CD14-positive monocyte (primary cell): Measurements from ENCODE around the gene JARID2. TPM values are rescaled to one million over a fixed set of nuclear protein-coding genes. Genes with fewer than 3 reads are reported as not detected.

Experiments used
- DNase-seq, 3 donors: peaks; one replicate each; pipeline ENCODE4 v3.0.0-alpha.2; 2011 to 2022
- H2AFZ ChIP-seq: 2 replicates; pipeline ENCODE4 v1.6.0; 2012; ENCODE audit warnings: mild to moderate bottlenecking, low read depth, low read length, inconsistent platforms; ENCODE audit not compliant: insufficient read depth, poor library complexity, severe bottlenecking
- H3K27ac ChIP-seq, 2 donors: 1 replicate in 1 of 2; 2 replicates in 1 of 2; pipeline ENCODE4 v1.5.1; 2012 to 2013; ENCODE audit warnings: low read length in 2 of 2, control low read depth in 1 of 2, inconsistent platforms in 1 of 2, low read depth in 1 of 2, mild to moderate bottlenecking in 1 of 2
- H3K27me3 ChIP-seq, 2 donors: one replicate each; pipeline versions ENCODE4 v1.6.0 to v1.6.1; 2011 to 2013; ENCODE audit warnings: low read length in 2 of 2; ENCODE audit not compliant: control insufficient read depth in 2 of 2, insufficient read depth in 2 of 2
- H3K36me3 ChIP-seq, 2 donors: replicated peaks in 1 of 2; 1 replicate in 1 of 2; 2 replicates in 1 of 2; pipeline versions ENCODE4 v1.5.1 to v1.6.1; 2012 to 2013; ENCODE audit warnings: low read length in 2 of 2, control low read depth in 1 of 2, inconsistent platforms in 1 of 2, mild to moderate bottlenecking in 1 of 2; ENCODE audit not compliant: insufficient read depth in 2 of 2, control insufficient read depth in 1 of 2
- H3K4me1 ChIP-seq, 2 donors: 1 replicate in 1 of 2; 2 replicates in 1 of 2; pipeline versions ENCODE4 v1.5.1 to v1.6.1; 2012 to 2013; ENCODE audit warnings: low read length in 2 of 2, control low read depth in 1 of 2, inconsistent platforms in 1 of 2, mild to moderate bottlenecking in 1 of 2, moderate library complexity in 1 of 2; ENCODE audit not compliant: insufficient read depth in 2 of 2, control insufficient read depth in 1 of 2
- H3K4me2 ChIP-seq: replicated peaks from 2 replicates; pipeline ENCODE3; 2012; ENCODE audit warnings: low read length, moderate library complexity, mild to moderate bottlenecking; ENCODE audit not compliant: poor library complexity, severe bottlenecking; ENCODE audit errors: extremely low read depth
- H3K4me3 ChIP-seq, 3 experiments: fragments of 200-600 bp in 1 of 3; sonication (generic) in 1 of 3; replicated peaks in 1 of 3; 1 replicate in 2 of 3; 2 replicates in 1 of 3; pipeline ENCODE4 v1.5.1; 2011 to 2013; ENCODE audit warnings: low read length in 3 of 3, mild to moderate bottlenecking in 3 of 3, control low read depth in 2 of 3, low read depth in 2 of 3, inconsistent platforms in 1 of 3, moderate library complexity in 1 of 3
- H3K79me2 ChIP-seq: 2 replicates; pipeline ENCODE4 v1.6.0; 2012; ENCODE audit warnings: mild to moderate bottlenecking, control low read depth, inconsistent platforms, low read length, moderate library complexity; ENCODE audit not compliant: insufficient read depth
- H3K9ac ChIP-seq: 2 replicates; pipeline ENCODE4 v1.6.0; 2017; ENCODE audit warnings: low read length, mild to moderate bottlenecking; ENCODE audit not compliant: insufficient read depth, poor library complexity, severe bottlenecking
- H3K9me3 ChIP-seq, 2 donors: replicated peaks in 1 of 2; 1 replicate in 1 of 2; 2 replicates in 1 of 2; pipeline versions ENCODE4 v1.5.1 to v1.6.1; 2012 to 2013; ENCODE audit warnings: low read length in 2 of 2, control low read depth in 1 of 2; ENCODE audit not compliant: control insufficient read depth in 1 of 2, insufficient read depth in 1 of 2
- H4K20me1 ChIP-seq: 2 replicates; pipeline ENCODE4 v1.6.0; 2012; ENCODE audit warnings: mild to moderate bottlenecking, low read length, control low read depth, moderate library complexity; ENCODE audit not compliant: insufficient read depth
- H3K27ac Mint-ChIP-seq, 7 donors: one replicate each; pipeline ENCODE4 v1.8.0; 2020; ENCODE audit warnings: mild to moderate bottlenecking in 7 of 7, mixed read lengths in 7 of 7, moderate library complexity in 6 of 7, inconsistent platforms in 2 of 7
- H3K27me3 Mint-ChIP-seq, 3 donors: one replicate each; pipeline ENCODE4 v1.8.0; 2021 to 2022; ENCODE audit warnings: low read depth in 3 of 3, mild to moderate bottlenecking in 3 of 3, mixed read lengths in 3 of 3, moderate library complexity in 3 of 3, inconsistent platforms in 1 of 3
- H3K36me3 Mint-ChIP-seq, 2 donors: one replicate each; pipeline ENCODE4 v1.8.0; 2020; ENCODE audit warnings: mixed read lengths in 2 of 2, inconsistent platforms in 1 of 2, mild to moderate bottlenecking in 1 of 2
- H3K4me1 Mint-ChIP-seq: one replicate; pipeline ENCODE4 v1.8.0; 2020; ENCODE audit warnings: mild to moderate bottlenecking, mixed read lengths
- H3K4me3 Mint-ChIP-seq, 2 donors: one replicate each; pipeline ENCODE4 v1.8.0; 2020; ENCODE audit warnings: mild to moderate bottlenecking in 2 of 2, mixed read lengths in 2 of 2, moderate library complexity in 1 of 2
- H3K9me3 Mint-ChIP-seq, 7 donors: one replicate each; pipeline ENCODE4 v1.8.0; 2020 to 2022; ENCODE audit warnings: mixed read lengths in 7 of 7, mild to moderate bottlenecking in 6 of 7, moderate library complexity in 6 of 7, inconsistent platforms in 2 of 7
- CTCF ChIP-seq: fragments of 200-600 bp; IDR thresholded peaks from one replicate; pipeline ENCODE4 v1.8.0; 2022; ENCODE audit warnings: antibody characterized with exemption, mild to moderate bottlenecking
- WGBS: methylation state at CpG from one replicate; pipeline ENCODE4 v1.1.5; 2013; ENCODE audit warnings: missing lambda C conversion rate; ENCODE audit not compliant: insufficient coverage; 5-methylcytosine and 5-hydroxymethylcytosine counted together
- intact Hi-C, 2 donors: fragments of 100-400 bp; cut with micrococcal nuclease; formaldehyde crosslinking; loops; one replicate each; pipeline versions ENCODE4 v1.15.0 to v1.15.1; 2023
- polyA plus RNA-seq, 3 donors: library from polyadenylated mRNA; depleted of rRNA in 1 of 3; unstranded in 2 of 3; stranded (reverse) in 1 of 3; fragments of 300-500 nt in 2 of 3; fragments of >200 nt in 1 of 3; fragmentation: Illumina TruSeq in 2 of 3; gene quantifications; 1 replicate in 2 of 3; 2 replicates in 1 of 3; pipeline ENCODE4 v1.2.3, GENCODE V29; 2012 to 2021

JARID2 gene
- polyA plus RNA-seq, 3 donors: 6.8 to 17.5 (median 12.5) TPM

GRCh38 chr6:15250187-15251168, 4.6 kb downstream of the JARID2 start:
- peaks cover 90% of the 10 kb centered on the region for H4K20me1 ChIP-seq
- peaks cover 60% of the 10 kb centered on the region in 2 donors for H3K4me1 ChIP-seq
- peaks cover 37 to 59% of the 10 kb centered on the region in 2 donors for H3K36me3 Mint-ChIP-seq
- H3K4me2 ChIP-seq: peak overlapping the region; percentile 93
- H3K9me3 ChIP-seq: no peaks in the 10 kb centered on the region
- peak overlapping the region; percentile 8 to 95 (median 86) for H3K27ac Mint-ChIP-seq
- H3K27me3 Mint-ChIP-seq: no peaks in the 10 kb centered on the region
- TF ChIP-seq CTCF: no peak
- peaks cover 90% of the 10 kb centered on the region for H3K79me2 ChIP-seq
- H3K9me3 Mint-ChIP-seq: peaks cover 0 to 2% (median 0%) of the 10 kb centered on the region in 7 donors
- H3K27me3 ChIP-seq: no peaks in the 10 kb centered on the region
- 45% methylated on average over 6 of the region's 15 CpGs for WGBS
- intact Hi-C loops: no loop called here
- peak overlapping the region; percentile 95 to 99 for H3K4me3 Mint-ChIP-seq
- peak overlapping the region in 2 of 3 experiments; percentile 96 to 99 for H3K4me3 ChIP-seq
- H2AFZ ChIP-seq: no peak overlapping the region
- H3K9ac ChIP-seq: no peak overlapping the region
- H3K36me3 ChIP-seq: no peaks in the 10 kb centered on the region
- no peak for DNase-seq
- peaks cover 55% of the 10 kb centered on the region for H3K4me1 Mint-ChIP-seq
- H3K27ac ChIP-seq: peak overlapping the region in 1 of 2 donors; percentile 1

DNA sequence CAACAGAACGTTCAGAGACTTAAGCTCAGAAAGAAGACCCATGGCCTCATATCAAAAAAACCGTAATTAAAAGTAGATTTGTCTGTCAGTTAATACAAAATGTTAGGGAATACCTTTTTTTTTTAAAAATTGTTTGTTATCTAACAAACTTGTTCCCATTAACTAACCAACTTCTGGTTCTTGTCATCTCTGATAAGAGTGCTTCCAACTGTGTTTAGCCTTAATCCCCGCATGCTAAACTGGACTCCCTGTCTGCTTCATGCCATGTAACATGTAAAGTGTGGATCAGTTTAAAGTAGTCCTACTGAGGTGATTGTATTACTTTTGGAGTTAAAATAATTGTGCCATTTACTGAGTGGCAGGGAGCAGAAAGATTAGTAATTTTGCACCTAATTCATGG, 6.3 kb downstream of the JARID2 start:
- H3K9ac ChIP-seq: no peak overlapping the region
- intact Hi-C loops: no loop called here
- H3K9me3 Mint-ChIP-seq: peaks cover 0 to 2% (median 0%) of the 10 kb centered on the region in 7 donors
- H3K27me3 ChIP-seq: no peaks in the 10 kb centered on the region
- H3K36me3 Mint-ChIP-seq: peaks cover 47 to 69% of the 10 kb centered on the region in 2 donors
- TF ChIP-seq CTCF: no peak
- WGBS: 71% methylated on average over 1 of the region's 3 CpGs
- no peaks in the 10 kb centered on the region for H3K27me3 Mint-ChIP-seq
- peaks cover 94% of the 10 kb centered on the region for H4K20me1 ChIP-seq
- peaks cover 71% of the 10 kb centered on the region for H3K4me1 Mint-ChIP-seq
- DNase-seq: no peak
- H3K27ac Mint-ChIP-seq: peak overlapping the region in 3 of 7 donors; percentile 56 to 63 (median 63)
- peak overlapping the region in 1 of 3 experiments; percentile 96 for H3K4me3 ChIP-seq
- no peaks in the 10 kb centered on the region for H3K9me3 ChIP-seq
- H3K4me1 ChIP-seq: peaks cover 65 to 72% of the 10 kb centered on the region in 2 donors
- H3K4me2 ChIP-seq: peak overlapping the region; percentile 27
- H3K79me2 ChIP-seq: peaks cover 94% of the 10 kb centered on the region
- peaks cover 2 to 10% of the 10 kb centered on the region in 2 donors for H3K36me3 ChIP-seq
- H2AFZ ChIP-seq: no peak overlapping the region
- no peak overlapping the region for H3K27ac ChIP-seq
- peak overlapping the region in 1 of 2 donors; percentile 99 for H3K4me3 Mint-ChIP-seq
